MM.1S (cell line): Measurements from ENCODE around the gene FNDC11.
"Not testable (repeated sequence)": the region's sequence is repeated elsewhere in the genome, so short reads cannot be mapped to it uniquely, and the experiment has no call there.

Experiments
- DNase-seq: peaks from one replicate; pipeline ENCODE4 v3.0.0-alpha.2; 2015
- H2AFZ ChIP-seq: fragments of 300-600 bp; sonication (generic); 2 replicates; pipeline ENCODE4 v1.6.0; 2016; ENCODE audit warnings: antibody characterized with exemption, low read length
- H3F3A ChIP-seq: fragments of 300-600 bp; sonication (generic); 2 replicates; pipeline ENCODE4 v1.6.1; 2016; ENCODE audit warnings: mild to moderate bottlenecking, antibody characterized with exemption, low read length, moderate library complexity, mixed read lengths; ENCODE audit not compliant: insufficient read depth
- H3K27ac ChIP-seq: fragments of 300-600 bp; sonication (generic); 2 replicates; pipeline ENCODE4 v1.5.1; 2016; ENCODE audit warnings: mild to moderate bottlenecking, low read length
- H3K27me3 ChIP-seq: fragments of 300-600 bp; sonication (generic); replicated peaks from 2 replicates; pipeline ENCODE4 v1.6.0; 2016; ENCODE audit warnings: low read length; ENCODE audit not compliant: insufficient read depth
- H3K36me3 ChIP-seq: fragments of 300-600 bp; sonication (generic); replicated peaks from 2 replicates; pipeline ENCODE4 v1.6.1; 2016; ENCODE audit warnings: mild to moderate bottlenecking, low read length, mixed read lengths; ENCODE audit not compliant: insufficient read depth
- H3K4me1 ChIP-seq: fragments of 300-600 bp; sonication (generic); 2 replicates; pipeline ENCODE4 v1.6.1; 2016; ENCODE audit warnings: low read length, mixed read lengths
- H3K4me2 ChIP-seq: fragments of 300-600 bp; sonication (generic); 2 replicates; pipeline ENCODE4 v1.6.0; 2016; ENCODE audit warnings: low read depth, low read length
- H3K4me3 ChIP-seq: fragments of 300-600 bp; sonication (generic); 2 replicates; pipeline ENCODE4 v1.5.1; 2016; ENCODE audit warnings: low read length, mixed read lengths
- H3K79me2 ChIP-seq: fragments of 300-600 bp; sonication (generic); 2 replicates; pipeline ENCODE4 v1.6.1; 2016; ENCODE audit warnings: mixed run types, low read length, mixed read lengths
- H3K9ac ChIP-seq: fragments of 300-600 bp; sonication (generic); 2 replicates; pipeline ENCODE4 v1.6.1; 2016; ENCODE audit warnings: low read length, mixed read lengths
- H3K9me2 ChIP-seq: fragments of 300-600 bp; sonication (generic); replicated peaks from 2 replicates; pipeline ENCODE4 v1.6.1; 2016; ENCODE audit warnings: mild to moderate bottlenecking, low read length, mixed read lengths; ENCODE audit not compliant: insufficient read depth
- H3K9me3 ChIP-seq: fragments of 300-600 bp; sonication (generic); replicated peaks from 2 replicates; pipeline ENCODE4 v1.6.1; 2016; ENCODE audit warnings: mild to moderate bottlenecking, low read length, mixed read lengths; ENCODE audit not compliant: insufficient read depth
- H4K20me1 ChIP-seq: fragments of 300-600 bp; sonication (generic); 2 replicates; pipeline ENCODE4 v1.6.1; 2016; ENCODE audit warnings: mild to moderate bottlenecking, low read length, moderate library complexity, mixed read lengths; ENCODE audit not compliant: insufficient read depth
- EZH2 ChIP-seq: fragments of 300-600 bp; sonication (generic); optimal IDR thresholded peaks from 2 replicates; pipeline ENCODE3; 2017; ENCODE audit warnings: low read depth, mild to moderate bottlenecking, antibody characterized with exemption, low read length, mixed read lengths
- EZH2phosphoT487 ChIP-seq: fragments of 300-600 bp; sonication (generic); IDR thresholded peaks from 2 replicates; pipeline ENCODE4 v1.6.1; 2018; ENCODE audit warnings: antibody characterized with exemption, low read length
- TF ChIP-seq, protein P1 (sequence below): fragments of 300-600 bp; sonication (generic); IDR thresholded peaks from 2 replicates; pipeline ENCODE4 v1.5.1; 2016; ENCODE audit warnings: antibody characterized with exemption, low read length, mixed read lengths

Gene FNDC11

DNA sequence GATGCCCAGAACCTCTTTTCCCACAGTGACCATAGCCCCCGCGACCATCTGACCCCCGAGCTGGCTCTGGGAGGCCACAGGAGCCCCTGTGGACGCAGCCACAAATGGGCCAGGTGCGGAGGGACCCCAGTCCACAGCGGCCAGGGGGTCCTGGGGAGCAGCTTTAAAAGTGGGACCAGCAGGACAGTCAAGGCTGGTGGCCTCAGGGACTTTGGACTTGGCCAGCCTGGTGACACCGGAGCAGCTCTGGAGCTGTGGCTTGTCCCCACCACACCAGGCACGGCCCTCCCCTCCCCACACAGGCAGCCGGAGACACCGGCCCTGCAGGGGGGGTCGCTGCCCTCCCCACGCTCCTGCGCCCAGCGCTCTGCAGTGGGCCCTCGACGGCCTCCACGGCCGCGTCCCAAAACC lies 3.5 kb downstream of the FNDC11 start:
- Histone ChIP-seq H3K4me1 (no peaks in the 10 kb centered on the region), H3F3A (no peaks in the 10 kb centered on the region), H3K4me3 (no peak overlapping the region), H3K4me2 (no peak overlapping the region), H3K27ac (no peak overlapping the region), H3K9me2 (no peaks in the 10 kb centered on the region), H3K9me3 (no peaks in the 10 kb centered on the region), H3K36me3 (no peaks in the 10 kb centered on the region), H3K9ac (no peak overlapping the region), H4K20me1 (no peaks in the 10 kb centered on the region), H2AFZ (no peak overlapping the region), H3K27me3 (peaks cover 39% of the 10 kb centered on the region), H3K79me2 (no peaks in the 10 kb centered on the region)
- no peak for DNase-seq
- TF ChIP-seq, protein P1, sequence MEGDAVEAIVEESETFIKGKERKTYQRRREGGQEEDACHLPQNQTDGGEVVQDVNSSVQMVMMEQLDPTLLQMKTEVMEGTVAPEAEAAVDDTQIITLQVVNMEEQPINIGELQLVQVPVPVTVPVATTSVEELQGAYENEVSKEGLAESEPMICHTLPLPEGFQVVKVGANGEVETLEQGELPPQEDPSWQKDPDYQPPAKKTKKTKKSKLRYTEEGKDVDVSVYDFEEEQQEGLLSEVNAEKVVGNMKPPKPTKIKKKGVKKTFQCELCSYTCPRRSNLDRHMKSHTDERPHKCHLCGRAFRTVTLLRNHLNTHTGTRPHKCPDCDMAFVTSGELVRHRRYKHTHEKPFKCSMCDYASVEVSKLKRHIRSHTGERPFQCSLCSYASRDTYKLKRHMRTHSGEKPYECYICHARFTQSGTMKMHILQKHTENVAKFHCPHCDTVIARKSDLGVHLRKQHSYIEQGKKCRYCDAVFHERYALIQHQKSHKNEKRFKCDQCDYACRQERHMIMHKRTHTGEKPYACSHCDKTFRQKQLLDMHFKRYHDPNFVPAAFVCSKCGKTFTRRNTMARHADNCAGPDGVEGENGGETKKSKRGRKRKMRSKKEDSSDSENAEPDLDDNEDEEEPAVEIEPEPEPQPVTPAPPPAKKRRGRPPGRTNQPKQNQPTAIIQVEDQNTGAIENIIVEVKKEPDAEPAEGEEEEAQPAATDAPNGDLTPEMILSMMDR, result no peak
- no peak for TF ChIP-seq EZH2
- no peak for TF ChIP-seq EZH2phosphoT487

- Histone ChIP-seq H2AFZ (no peak overlapping the region), H3K27me3 (peaks cover 25% of the 10 kb centered on the region), H3K4me2 (no peak overlapping the region), H3K79me2 (no peaks in the 10 kb centered on the region), H3K36me3 (no peaks in the 10 kb centered on the region), H3K27ac (no peak overlapping the region), H3F3A (no peaks in the 10 kb centered on the region), H3K9ac (no peak overlapping the region), H3K9me2 (no peaks in the 10 kb centered on the region), H3K4me1 (no peaks in the 10 kb centered on the region), H3K9me3 (no peaks in the 10 kb centered on the region), H4K20me1 (no peaks in the 10 kb centered on the region), H3K4me3 (no peak overlapping the region)
- DNase-seq, result no peak
- no peak for TF ChIP-seq EZH2phosphoT487
- no peak for TF ChIP-seq EZH2
- TF ChIP-seq, protein P1, result no peak
These were observed 5.0 kb downstream of the FNDC11 start for GRCh38 chr20:63558804-63559484.

DNA sequence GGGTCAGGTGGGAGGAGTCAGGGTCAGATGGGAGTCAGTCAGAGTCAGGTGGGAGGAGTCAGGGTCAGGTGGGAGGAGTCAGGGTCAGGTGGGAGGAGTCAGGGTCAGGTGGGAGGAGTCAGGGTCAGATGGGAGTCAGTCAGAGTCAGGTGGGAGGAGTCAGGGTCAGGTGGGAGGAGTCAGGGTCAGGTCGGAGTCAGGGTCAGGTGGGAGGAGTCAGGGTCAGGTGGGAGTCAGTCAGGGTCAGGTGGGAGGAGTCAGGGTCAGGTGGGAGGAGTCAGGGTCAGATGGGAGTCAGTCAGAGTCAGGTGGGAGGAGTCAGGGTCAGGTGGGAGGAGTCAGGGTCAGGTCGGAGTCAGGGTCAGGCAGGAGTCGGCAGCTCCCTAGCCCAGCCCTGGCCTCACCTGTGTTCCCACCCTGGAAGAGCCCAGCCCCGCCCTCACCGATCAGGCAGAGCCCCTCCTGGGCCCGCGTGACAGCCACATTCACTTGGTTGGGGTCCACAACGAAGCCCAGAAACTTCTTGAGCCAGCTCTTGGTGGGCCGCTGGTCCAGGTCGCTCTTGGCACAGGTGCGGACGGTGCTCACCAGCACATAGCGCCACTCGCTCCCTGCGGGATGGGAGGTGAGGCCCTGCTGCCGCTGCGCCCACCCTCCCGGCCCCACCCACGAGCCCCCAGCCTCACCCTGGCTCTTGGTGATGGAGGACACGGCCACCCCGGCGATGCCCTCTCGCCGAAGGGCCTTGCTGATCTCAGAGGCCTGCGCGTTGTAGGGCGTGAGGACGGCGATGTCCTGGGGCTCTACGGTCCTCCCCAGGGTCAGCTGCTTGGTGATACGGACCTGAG lies 5.8 kb downstream of the FNDC11 start:
- peaks cover 17% of the 10 kb centered on the region for H3K27me3 ChIP-seq
- not testable (repeated sequence) for DNase-seq, H3K9me3 ChIP-seq, H3K27ac ChIP-seq, H3F3A ChIP-seq, H3K4me2 ChIP-seq, H2AFZ ChIP-seq, H3K36me3 ChIP-seq, H4K20me1 ChIP-seq, H3K9ac ChIP-seq, H3K79me2 ChIP-seq, H3K9me2 ChIP-seq, H3K4me1 ChIP-seq, H3K4me3 ChIP-seq

- TF ChIP-seq EZH2 (no peak), EZH2phosphoT487 (no peak)
- TF ChIP-seq, protein P1, result no peak
- H3K36me3 ChIP-seq, result no peaks in the 10 kb centered on the region
- DNase-seq, result no peak
- no peaks in the 10 kb centered on the region for H3K4me1 ChIP-seq
- no peaks in the 10 kb centered on the region for H3K79me2 ChIP-seq
- no peak overlapping the region for H3K4me2 ChIP-seq
- H3K9me2 ChIP-seq, result no peaks in the 10 kb centered on the region
- no peaks in the 10 kb centered on the region for H4K20me1 ChIP-seq
- H3K27me3 ChIP-seq, result peaks cover 11% of the 10 kb centered on the region
- no peaks in the 10 kb centered on the region for H3F3A ChIP-seq
- H3K9ac ChIP-seq, result no peak overlapping the region
- no peak overlapping the region for H3K4me3 ChIP-seq
- H3K27ac ChIP-seq, result no peak overlapping the region
- no peaks in the 10 kb centered on the region for H3K9me3 ChIP-seq
- H2AFZ ChIP-seq, result no peak overlapping the region
These were observed 6.4 kb downstream of the FNDC11 start for GRCh38 chr20:63560333-63560805.
